ENCODE results near the gene KCNMA1.
"Not testable (repeated sequence)": the region's sequence is repeated elsewhere in the genome, so short reads cannot be mapped to it uniquely, and the experiment has no call there.

Gene KCNMA1

GRCh38 chr10:77590344-77591237, 47.0 kb downstream of the KCNMA1 start:
- in situ Hi-C loops (cut with HindIII; ENCODE audit: low sequenced_read_pairs): no loop called here

GRCh38 chr10:77589703-77590102, 47.9 kb downstream of the KCNMA1 start:
- in situ Hi-C loops (cut with HindIII; ENCODE audit: low sequenced_read_pairs): not testable (repeated sequence)

GRCh38 chr10:77588886-77589285, 48.7 kb downstream of the KCNMA1 start:
- in situ Hi-C loops (cut with HindIII; ENCODE audit: low sequenced_read_pairs): no loop called here

- in situ Hi-C loops (cut with HindIII; ENCODE audit: low sequenced_read_pairs): no loop called here
Measured at GRCh38 chr10:77587416-77587790, 50.2 kb downstream of the KCNMA1 start.

GRCh38 chr10:77586719-77587415, 50.7 kb downstream of the KCNMA1 start:
- in situ Hi-C loops (cut with HindIII; ENCODE audit: low sequenced_read_pairs): no loop called here

GRCh38 chr10:77584938-77585337, 52.7 kb downstream of the KCNMA1 start:
- in situ Hi-C loops (cut with HindIII; ENCODE audit: low sequenced_read_pairs): no loop called here

- in situ Hi-C loops (cut with HindIII; ENCODE audit: low sequenced_read_pairs): no loop called here
Measured at GRCh38 chr10:77583527-77583926, 54.1 kb downstream of the KCNMA1 start.

GRCh38 chr10:77582710-77583115, 54.9 kb downstream of the KCNMA1 start:
- in situ Hi-C loops (cut with HindIII; ENCODE audit: low sequenced_read_pairs): no loop called here

- in situ Hi-C loops (cut with HindIII; ENCODE audit: low sequenced_read_pairs): no loop called here
Measured at GRCh38 chr10:77581738-77582137, 55.9 kb downstream of the KCNMA1 start.

- in situ Hi-C loops (cut with HindIII; ENCODE audit: low sequenced_read_pairs): no loop called here
Measured at GRCh38 chr10:77580482-77580881, 57.1 kb downstream of the KCNMA1 start.

GRCh38 chr10:77578583-77579227, 58.9 kb downstream of the KCNMA1 start:
- in situ Hi-C loops (cut with HindIII; ENCODE audit: low sequenced_read_pairs): no loop called here

- in situ Hi-C loops (cut with HindIII; ENCODE audit: low sequenced_read_pairs): no loop called here
Measured at GRCh38 chr10:77577666-77578229, 59.9 kb downstream of the KCNMA1 start.

GRCh38 chr10:77576444-77577032, 61.1 kb downstream of the KCNMA1 start:
- in situ Hi-C loops (cut with HindIII; ENCODE audit: low sequenced_read_pairs): no loop called here

GRCh38 chr10:77576007-77576367, 61.6 kb downstream of the KCNMA1 start:
- in situ Hi-C loops (cut with HindIII; ENCODE audit: low sequenced_read_pairs): no loop called here

- in situ Hi-C loops (cut with HindIII; ENCODE audit: low sequenced_read_pairs): no loop called here
Measured at GRCh38 chr10:77575271-77576006, 62.2 kb downstream of the KCNMA1 start.

- in situ Hi-C loops (cut with HindIII; ENCODE audit: low sequenced_read_pairs): no loop called here
Measured at GRCh38 chr10:77574438-77574837, 63.2 kb downstream of the KCNMA1 start.

GRCh38 chr10:77572520-77572919, 65.1 kb downstream of the KCNMA1 start:
- in situ Hi-C loops (cut with HindIII; ENCODE audit: low sequenced_read_pairs): not testable (repeated sequence)

GRCh38 chr10:77571490-77571889, 66.1 kb downstream of the KCNMA1 start:
- in situ Hi-C loops (cut with HindIII; ENCODE audit: low sequenced_read_pairs): no loop called here

GRCh38 chr10:77566914-77567566, 70.6 kb downstream of the KCNMA1 start:
- in situ Hi-C loops (cut with HindIII; ENCODE audit: low sequenced_read_pairs): no loop called here

- in situ Hi-C loops (cut with HindIII; ENCODE audit: low sequenced_read_pairs): no loop called here
Measured at GRCh38 chr10:77566236-77566635, 71.4 kb downstream of the KCNMA1 start.
